WTC11 (cell line): ENCODE measurements around the gene ZFP36L2. TPM values are rescaled to one million over a fixed set of nuclear protein-coding genes. Genes with fewer than 3 reads are reported as not detected.

Source experiments
- ATAC-seq: fragments of 200-7000 bp; cut with Tn5 transposase; 2 replicates; pipeline ENCODE4 v1.10.0; 2021; ENCODE audit warnings: mild to moderate bottlenecking, moderate library complexity
- CTCF ChIA-PET: fragments of 300-600 bp; sonication (Branson Sonifier 250); formaldehyde crosslinking; loops from one replicate; lab custom pipeline; 2021; ENCODE audit warnings: antibody characterized with exemption; lab: Charles Lee
- POLR2A ChIA-PET: fragments of 350-600 bp; sonication (Branson Sonifier 250); formaldehyde crosslinking; loops from one replicate; lab custom pipeline; 2021; ENCODE audit warnings: antibody characterized with exemption; lab: Charles Lee
- DNase-seq: peaks from one replicate; pipeline ENCODE4 v3.0.0; 2021; ENCODE audit warnings: low spot score
- H3K27ac Mint-ChIP-seq: 2 replicates; pipeline ENCODE4 v1.8.0; 2021; ENCODE audit warnings: mixed read lengths
- H3K27me3 Mint-ChIP-seq: 2 replicates; pipeline ENCODE4 v1.8.0; 2021; ENCODE audit warnings: low read depth, mild to moderate bottlenecking, moderate library complexity, mixed read lengths
- H3K36me3 Mint-ChIP-seq: 2 replicates; pipeline ENCODE4 v1.8.0; 2021; ENCODE audit warnings: mixed read lengths
- H3K4me1 Mint-ChIP-seq: 2 replicates; pipeline ENCODE4 v1.8.0; 2022; ENCODE audit warnings: mixed read lengths
- H3K4me3 Mint-ChIP-seq: 2 replicates; pipeline ENCODE4 v1.8.0; 2021; ENCODE audit warnings: mild to moderate bottlenecking, moderate library complexity, mixed read lengths
- H3K9me3 Mint-ChIP-seq: 2 replicates; pipeline ENCODE4 v1.8.0; 2021; ENCODE audit warnings: mixed read lengths
- E2F5 ChIP-seq: sonication (generic); formaldehyde crosslinking; IDR thresholded peaks from 2 replicates; pipeline ENCODE4 v1.8.1; 2022; ENCODE audit warnings: mild to moderate bottlenecking, moderate library complexity, missing genetic modification reagents
- ELF4 ChIP-seq: sonication (generic); formaldehyde crosslinking; IDR thresholded peaks from 2 replicates; pipeline ENCODE4 v1.8.1; 2022; ENCODE audit warnings: low read depth, mild to moderate bottlenecking, moderate library complexity, missing genetic modification reagents
- ERG ChIP-seq: fragments of 250-450 bp; sonication (Bioruptor Pico); IDR thresholded peaks from 2 replicates; pipeline ENCODE4 v1.8.0; 2021; ENCODE audit warnings: mild to moderate bottlenecking
- GABPB1 ChIP-seq: sonication (generic); formaldehyde crosslinking; IDR thresholded peaks from 2 replicates; pipeline ENCODE4 v1.8.1; 2023; ENCODE audit warnings: mild to moderate bottlenecking, missing genetic modification reagents
- JAZF1 ChIP-seq: fragments of 250-450 bp; sonication (Bioruptor Pico); IDR thresholded peaks from 2 replicates; pipeline ENCODE4 v1.9.0; 2021; ENCODE audit warnings: moderate library complexity, mild to moderate bottlenecking, inconsistent platforms
- JUN ChIP-seq: sonication (generic); formaldehyde crosslinking; IDR thresholded peaks from 2 replicates; pipeline ENCODE4 v1.8.0; 2023; ENCODE audit warnings: mild to moderate bottlenecking, missing genetic modification reagents
- MLX ChIP-seq: sonication (generic); formaldehyde crosslinking; IDR thresholded peaks from 2 replicates; pipeline ENCODE4 v1.8.1; 2023; ENCODE audit warnings: mild to moderate bottlenecking, missing genetic modification reagents, moderate library complexity
- NFYB ChIP-seq: sonication (generic); formaldehyde crosslinking; conservative IDR thresholded peaks from 2 replicates; pipeline ENCODE4 v1.8.0; 2022; ENCODE audit warnings: low read depth, missing genetic modification reagents
- NR3C1 ChIP-seq: sonication (generic); formaldehyde crosslinking; conservative IDR thresholded peaks from 2 replicates; pipeline ENCODE4 v1.8.1; 2023; ENCODE audit warnings: low read depth, mild to moderate bottlenecking, missing genetic modification reagents
- RORB ChIP-seq: fragments of 250-450 bp; sonication (Bioruptor Pico); IDR thresholded peaks from 2 replicates; pipeline ENCODE4 v1.9.0; 2021; ENCODE audit warnings: mild to moderate bottlenecking
- SOX15 ChIP-seq: fragments of 250-450 bp; sonication (Bioruptor Pico); IDR thresholded peaks from 2 replicates; pipeline ENCODE4 v1.9.0; 2021; ENCODE audit warnings: mild to moderate bottlenecking
- SP1 ChIP-seq: sonication (generic); formaldehyde crosslinking; conservative IDR thresholded peaks from 2 replicates; pipeline ENCODE4 v1.8.1; 2022; ENCODE audit warnings: missing genetic modification reagents
- STAT6 ChIP-seq: sonication (generic); formaldehyde crosslinking; conservative IDR thresholded peaks from 2 replicates; pipeline ENCODE4 v1.8.1; 2023; ENCODE audit warnings: mild to moderate bottlenecking, low read depth, missing genetic modification reagents, moderate library complexity
- TEAD1 ChIP-seq: sonication (generic); formaldehyde crosslinking; IDR thresholded peaks from 2 replicates; pipeline ENCODE4 v1.8.0; 2022; ENCODE audit warnings: mild to moderate bottlenecking, missing genetic modification reagents
- USF1 ChIP-seq: sonication (generic); formaldehyde crosslinking; IDR thresholded peaks from 2 replicates; pipeline ENCODE4 v1.8.0; 2022; ENCODE audit warnings: mild to moderate bottlenecking, missing genetic modification reagents
- ZMAT4 ChIP-seq: fragments of 250-450 bp; sonication (Bioruptor Pico); IDR thresholded peaks from 2 replicates; pipeline ENCODE4 v1.9.0; 2021; ENCODE audit warnings: mild to moderate bottlenecking
- ZNF219 ChIP-seq: sonication (generic); formaldehyde crosslinking; IDR thresholded peaks from 2 replicates; pipeline ENCODE4 v1.8.0; 2023; ENCODE audit warnings: missing genetic modification reagents, mild to moderate bottlenecking, borderline replicate concordance
- ZNF232 ChIP-seq: sonication (generic); formaldehyde crosslinking; IDR thresholded peaks from 2 replicates; pipeline ENCODE4 v1.8.0; 2022; ENCODE audit warnings: mild to moderate bottlenecking, missing genetic modification reagents
- ZNF281 ChIP-seq: sonication (generic); formaldehyde crosslinking; IDR thresholded peaks from 2 replicates; pipeline ENCODE4 v1.8.0; 2023; ENCODE audit warnings: mild to moderate bottlenecking, missing genetic modification reagents
- ZNF512 ChIP-seq: sonication (generic); formaldehyde crosslinking; IDR thresholded peaks from 2 replicates; pipeline ENCODE4 v1.8.1; 2022; ENCODE audit warnings: missing genetic modification reagents, borderline replicate concordance
- total RNA-seq: library from RNA; stranded (reverse); gene quantifications from 3 replicates; pipeline ENCODE4 v1.2.3, GENCODE V29; 2021

The ZFP36L2 gene
- total RNA-seq, 1 experiment from 2014 or later = 50.4 TPM

GRCh38 chr2:43198263-43198662 lies 28.1 kb downstream of the ZFP36L2 start (continued):
- TF ChIP-seq ZNF219 (CRISPR knock-in tag) (no peak), GABPB1 (no peak)

- H3K36me3 Mint-ChIP-seq = no peaks in the 10 kb centered on the region
- ATAC-seq = no peak
- H3K9me3 Mint-ChIP-seq = no peaks in the 10 kb centered on the region
- H3K4me1 Mint-ChIP-seq = peaks cover 26% of the 10 kb centered on the region
- H3K27me3 Mint-ChIP-seq = no peaks in the 10 kb centered on the region
- TF ChIP-seq ELF4 (CRISPR knock-in tag) (no peak), ZMAT4 (no peak), E2F5 (CRISPR knock-in tag) (no peak), STAT6 (CRISPR knock-in tag) (no peak), NR3C1 (CRISPR knock-in tag) (no peak), ERG (no peak), SP1 (CRISPR knock-in tag) (no peak), ZNF512 (CRISPR knock-in tag) (no peak), ZNF219 (CRISPR knock-in tag) (no peak), USF1 (CRISPR knock-in tag) (no peak), RORB (CRISPR knock-in tag) (no peak), ZNF281 (CRISPR knock-in tag) (no peak), MLX (CRISPR knock-in tag) (no peak), JUN (CRISPR knock-in tag) (no peak), ZNF232 (no peak), NFYB (CRISPR knock-in tag) (no peak), JAZF1 (no peak), TEAD1 (CRISPR knock-in tag) (no peak), SOX15 (CRISPR knock-in tag) (no peak)
- TF ChIP-seq, all 79 proteins: peak for 0
- no peak overlapping the region for H3K27ac Mint-ChIP-seq
- ChIA-PET CTCF (interaction anchor here (0.7 to 1.1 kb wide), 3 partner anchors 9 to 29 kb away, joined by 3 to 4 read pairs (median 3); partner anchors contain the start of gene ZFP36L2), POLR2A (interaction anchor here (0.7 to 1.2 kb wide), 2 partner anchors 11 to 18 kb away, joined by 3 read pairs; no protein-coding TSS in a partner anchor)
- no peak overlapping the region for H3K4me3 Mint-ChIP-seq
- no peak for DNase-seq
These were observed 28.9 kb downstream of the ZFP36L2 start for GRCh38 chr2:43197588-43197896.
